GM12874 (cell line): ENCODE measurements around the gene NAA80.

Experiments
- CTCF ChIP-seq: IDR thresholded peaks from 2 replicates; pipeline ENCODE4 v1.5.1; 2011; ENCODE audit warnings: low read depth, mild to moderate bottlenecking, control low read depth, low read length, moderate library complexity; ENCODE audit not compliant: insufficient read depth

The NAA80 gene

GRCh38 chr3:50276762-50277101 is 22.5 kb downstream of the NAA80 start:
- no peak for TF ChIP-seq CTCF

- no peak for TF ChIP-seq CTCF
These were observed 23.0 kb downstream of the NAA80 start for GRCh38 chr3:50275996-50276761.

- TF ChIP-seq CTCF: no peak
These were observed 23.8 kb downstream of the NAA80 start for GRCh38 chr3:50275141-50275995.

GRCh38 chr3:50274371-50275104 is 24.7 kb downstream of the NAA80 start:
- peak; percentile 84 for TF ChIP-seq CTCF

- no peak for TF ChIP-seq CTCF
These were observed 25.5 kb downstream of the NAA80 start for GRCh38 chr3:50273689-50274065.

GRCh38 chr3:50272911-50273688 is 26.1 kb downstream of the NAA80 start:
- TF ChIP-seq CTCF: peak; percentile 98
